ENCODE measurements around the gene PPP1R2B.
"Not testable (repeated sequence)": the region's sequence is repeated elsewhere in the genome, so short reads cannot be mapped to it uniquely, and the experiment has no call there.

The PPP1R2B gene

DNA sequence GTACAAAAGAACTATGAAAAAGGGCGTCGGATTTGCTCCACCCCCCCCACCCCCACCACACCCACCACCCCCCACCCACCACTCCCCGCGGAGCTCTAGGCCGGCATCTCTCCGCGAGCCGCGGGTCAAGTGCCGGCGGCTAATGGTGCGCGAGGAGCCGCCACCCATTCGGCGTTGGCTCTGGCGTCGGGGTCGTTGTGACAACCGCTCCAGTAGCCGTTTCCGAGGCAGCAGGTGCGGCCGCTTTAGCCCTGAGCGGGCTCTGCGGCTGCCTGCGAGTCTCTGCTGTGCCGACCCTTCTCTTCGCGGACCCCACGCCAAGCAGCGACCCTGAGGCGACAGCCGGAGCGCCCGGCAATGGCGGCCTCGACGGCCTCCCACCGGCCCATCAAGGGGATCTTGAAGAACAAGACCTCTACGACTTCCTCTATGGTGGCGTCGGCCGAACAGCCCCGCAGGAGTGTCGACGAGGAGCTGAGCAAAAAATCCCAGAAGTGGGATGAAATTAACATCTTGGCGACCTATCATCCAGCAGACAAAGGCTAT lies at the start of gene PPP1R2B:
PPP1R2B (plus strand) TSS at position 90 of the 546 bp plus-strand sequence; CDS start at position 358, 268 bp downstream.
- no peak for DNase-seq

DNA sequence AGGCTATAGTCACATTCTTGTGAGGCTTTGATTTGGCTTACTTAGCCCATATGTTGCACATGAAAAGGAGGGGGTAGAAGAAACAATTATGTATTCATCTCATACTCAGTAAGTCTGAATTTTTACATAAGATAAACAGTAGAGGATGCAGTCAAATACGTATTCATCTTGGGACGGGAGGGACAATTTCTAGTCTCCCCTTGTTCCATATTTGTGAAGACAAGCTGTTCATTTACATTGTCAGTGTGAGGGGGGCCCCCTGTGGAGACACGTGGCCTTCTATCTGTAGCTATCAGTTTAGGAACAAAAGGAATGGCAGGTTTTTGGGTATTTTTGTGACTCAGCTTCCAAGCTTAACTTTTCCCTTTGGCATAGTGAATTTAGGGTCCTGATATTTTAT lies 49.2 kb upstream of the PPP1R2B start:
- no peak for DNase-seq

DNA sequence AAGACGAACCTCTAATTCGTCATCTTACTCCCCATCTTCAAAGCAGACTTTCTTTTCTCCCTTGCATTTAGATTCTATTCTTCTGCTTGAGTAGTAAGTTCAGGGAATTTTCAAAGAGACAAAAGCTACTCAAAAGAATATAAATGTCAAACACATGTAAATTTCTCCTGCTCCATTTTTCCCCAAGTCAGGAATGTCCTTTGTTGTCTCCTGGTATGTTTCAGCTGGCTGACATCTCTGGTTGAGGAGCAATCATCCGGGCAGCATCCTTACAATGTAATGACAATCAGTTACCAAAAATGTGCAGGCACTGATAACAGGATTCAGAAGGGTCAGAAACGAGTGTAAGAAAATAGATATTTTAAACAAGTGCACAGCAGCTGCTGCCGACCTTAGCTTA lies 47.6 kb upstream of the PPP1R2B start:
- DNase-seq: no peak

DNA sequence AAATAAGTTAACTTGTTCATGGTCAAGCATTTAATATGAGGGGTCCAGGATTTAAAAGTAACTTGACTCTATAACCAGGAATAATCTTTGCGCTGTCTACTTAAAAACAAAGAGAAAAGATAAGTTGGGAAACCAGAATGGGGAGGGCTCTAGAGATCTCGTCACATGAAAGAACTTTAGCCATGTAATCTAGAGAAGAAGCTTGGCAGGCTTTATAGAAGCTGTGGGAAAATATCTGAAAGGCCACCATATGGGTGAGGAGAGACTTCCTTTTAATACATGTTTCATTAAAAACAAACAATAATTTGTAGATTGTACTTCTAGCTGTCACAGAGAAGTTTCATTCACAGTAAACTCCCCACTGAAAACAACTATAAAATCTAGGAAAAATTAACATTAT lies 46.7 kb upstream of the PPP1R2B start:
- DNase-seq: no peak

DNA sequence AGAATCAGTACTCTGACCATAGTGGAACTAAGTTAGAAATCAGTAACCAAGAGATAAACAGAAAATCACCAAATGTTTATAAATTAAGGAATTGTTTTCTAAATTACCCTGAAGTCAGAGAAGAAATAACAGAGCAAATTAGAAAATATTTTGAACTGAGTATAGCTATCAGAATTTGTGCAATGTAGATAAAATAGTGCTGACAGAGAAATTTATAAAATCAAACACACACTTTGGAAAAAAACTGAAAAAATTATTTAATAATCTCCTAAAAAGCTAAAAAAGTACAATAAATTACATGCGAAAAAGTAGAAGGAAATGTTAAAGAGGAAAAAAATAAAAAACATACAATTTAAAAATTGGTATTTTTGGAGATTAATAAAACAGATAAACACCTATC lies 37.1 kb upstream of the PPP1R2B start:
- no peak for DNase-seq

DNA sequence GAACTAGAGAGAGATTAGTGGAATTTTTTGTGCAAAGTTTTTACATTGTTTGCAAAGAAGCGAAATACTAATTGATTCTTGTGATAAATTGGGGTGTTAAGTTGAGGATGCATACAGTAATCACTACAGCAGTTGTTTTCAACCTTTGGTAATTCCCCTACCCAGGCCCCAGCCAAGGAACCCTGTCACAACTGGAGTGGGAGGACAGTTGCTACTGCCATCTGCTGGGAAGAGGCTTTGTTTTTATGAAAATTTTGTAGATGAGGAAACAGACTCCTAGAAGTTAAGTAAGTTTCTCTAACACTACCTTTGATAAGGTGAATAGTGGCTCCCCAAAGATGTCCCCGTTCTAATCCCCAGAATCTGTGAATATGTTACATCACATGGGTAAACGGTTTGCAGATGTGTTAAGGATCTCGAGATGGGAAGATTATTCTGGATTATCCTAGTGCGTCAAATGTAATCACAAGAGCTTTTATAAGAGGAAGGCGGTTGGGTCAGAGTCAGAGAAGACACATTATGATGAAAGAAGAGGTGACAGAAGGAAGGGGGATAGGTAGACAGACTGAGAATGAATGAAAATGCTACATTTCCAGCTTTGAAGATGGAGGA lies 34.0 kb upstream of the PPP1R2B start:
- DNase-seq: no peak

DNA sequence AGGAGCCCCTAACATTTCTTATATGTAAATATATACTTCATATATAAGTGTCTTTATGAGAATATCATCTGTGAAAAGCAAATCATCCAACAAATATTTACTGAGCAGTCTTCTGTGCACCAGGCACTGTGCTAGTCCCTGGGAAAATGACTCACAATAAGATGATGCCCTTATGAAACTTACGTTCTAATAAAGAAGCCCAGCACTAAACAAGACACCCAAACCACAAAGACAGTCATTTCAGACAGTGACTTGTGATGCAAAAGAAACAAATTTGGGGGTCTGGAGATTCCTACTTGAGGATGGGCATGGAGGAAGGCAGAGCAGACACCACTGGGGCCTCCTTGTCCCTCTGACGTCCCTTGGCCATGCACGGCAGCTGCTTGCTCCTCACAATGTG lies 30.6 kb upstream of the PPP1R2B start:
- no peak for DNase-seq

DNA sequence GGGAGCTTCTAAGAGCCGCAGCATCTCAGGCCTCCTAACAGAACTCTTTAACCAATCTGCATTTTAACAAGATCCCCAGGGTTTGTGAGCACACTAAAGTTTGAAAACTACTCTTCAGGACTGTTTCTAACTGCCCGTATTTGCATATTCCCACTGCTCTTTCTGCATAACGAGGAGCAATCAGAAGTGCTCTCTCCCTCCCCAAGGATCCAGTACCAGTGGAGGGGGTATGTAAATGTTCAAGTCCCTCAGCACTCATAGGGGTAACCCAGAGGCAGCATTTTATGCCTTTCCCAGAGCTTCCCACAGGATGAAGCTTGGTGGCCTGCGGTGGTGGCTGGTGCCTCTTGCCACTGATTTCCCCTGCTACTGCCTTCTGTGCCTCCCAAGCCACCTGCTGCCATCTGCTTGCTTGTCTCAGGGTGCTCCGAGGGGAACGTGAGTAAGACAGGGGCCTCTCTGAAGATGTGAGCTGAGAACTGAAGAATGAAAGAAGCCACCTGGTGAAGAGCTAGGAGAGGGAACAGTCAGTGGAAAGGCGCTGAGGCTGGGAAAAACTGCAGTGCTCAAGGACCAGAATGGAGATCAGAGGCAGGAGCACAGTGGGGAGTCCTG lies 30.0 kb upstream of the PPP1R2B start:
- DNase-seq: no peak

DNA sequence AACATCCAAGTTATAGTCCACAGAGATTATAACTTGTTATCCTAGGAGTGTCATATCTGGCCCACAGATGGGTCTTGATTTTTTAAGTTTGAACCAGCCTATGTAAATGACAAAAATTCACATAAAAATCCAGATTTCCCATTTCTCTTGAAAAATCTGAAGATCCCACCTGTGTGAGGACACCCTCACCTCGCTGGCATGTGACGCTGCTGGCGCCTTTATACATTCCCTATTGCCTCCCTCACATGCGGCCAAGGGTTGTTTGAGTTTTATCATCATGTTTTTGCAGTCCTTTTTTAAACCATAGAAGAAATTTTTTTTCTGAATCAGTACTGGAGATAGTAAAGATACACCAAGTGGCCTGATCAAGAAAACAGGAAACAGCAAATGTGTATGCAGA lies 25.9 kb upstream of the PPP1R2B start:
- no peak for DNase-seq

DNA sequence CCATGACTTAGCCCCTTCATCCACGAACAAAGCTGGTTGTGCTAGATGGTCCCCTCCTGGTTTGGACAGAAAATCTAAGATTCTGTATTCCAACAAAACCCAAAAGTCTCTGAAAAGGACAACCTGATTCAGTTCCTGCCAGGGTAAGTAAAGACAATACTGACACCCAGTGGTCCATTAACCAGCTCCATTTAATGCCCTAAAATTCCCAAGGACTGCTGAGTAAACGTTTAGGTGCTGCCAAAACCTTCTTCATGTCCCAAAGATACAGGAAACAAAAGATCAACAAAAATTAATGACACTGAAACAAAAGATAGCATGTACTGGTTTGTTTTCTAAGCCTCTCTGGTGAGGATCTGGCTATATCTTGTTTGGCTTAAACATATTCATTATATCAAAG lies 25.3 kb upstream of the PPP1R2B start:
- DNase-seq: no peak

DNA sequence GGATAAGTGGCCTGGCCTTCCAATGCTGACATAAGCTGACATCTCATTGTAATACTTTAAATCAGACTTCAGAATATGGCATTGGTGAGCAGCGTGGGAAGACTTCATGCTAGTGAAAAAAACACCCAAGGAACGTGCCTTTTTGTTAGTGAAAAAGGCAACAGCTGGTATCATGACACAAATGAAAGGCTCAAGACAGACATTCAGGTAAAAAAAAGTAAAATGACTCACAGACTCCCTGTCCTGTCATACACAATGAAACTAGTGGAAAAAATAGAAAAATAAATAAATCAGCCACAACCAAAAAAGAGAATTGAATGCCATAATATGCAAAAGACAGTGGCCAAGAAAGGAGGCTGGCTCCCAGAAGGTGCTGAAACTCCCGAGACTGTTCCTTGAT lies 24.4 kb upstream of the PPP1R2B start:
- no peak for DNase-seq

DNA sequence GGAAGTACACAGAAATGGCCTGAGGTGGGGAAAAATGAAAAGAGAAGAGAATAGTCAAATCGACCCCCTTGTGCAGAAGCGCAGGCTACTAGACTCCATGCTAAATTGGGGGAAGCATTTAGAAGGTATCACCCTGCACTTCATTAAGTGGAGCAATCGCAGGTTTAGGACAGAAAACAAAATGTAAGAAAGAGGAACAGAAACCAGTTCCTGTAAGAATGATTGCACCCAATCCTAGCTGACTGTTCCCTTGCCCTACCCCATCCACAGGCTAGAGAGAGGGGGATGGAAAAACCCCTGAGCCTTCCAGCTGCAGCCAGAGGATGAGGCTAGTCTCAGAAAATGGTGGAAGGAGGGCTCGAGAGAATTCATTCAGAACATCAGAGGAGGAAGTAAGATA lies 23.9 kb upstream of the PPP1R2B start:
- DNase-seq: no peak

DNA sequence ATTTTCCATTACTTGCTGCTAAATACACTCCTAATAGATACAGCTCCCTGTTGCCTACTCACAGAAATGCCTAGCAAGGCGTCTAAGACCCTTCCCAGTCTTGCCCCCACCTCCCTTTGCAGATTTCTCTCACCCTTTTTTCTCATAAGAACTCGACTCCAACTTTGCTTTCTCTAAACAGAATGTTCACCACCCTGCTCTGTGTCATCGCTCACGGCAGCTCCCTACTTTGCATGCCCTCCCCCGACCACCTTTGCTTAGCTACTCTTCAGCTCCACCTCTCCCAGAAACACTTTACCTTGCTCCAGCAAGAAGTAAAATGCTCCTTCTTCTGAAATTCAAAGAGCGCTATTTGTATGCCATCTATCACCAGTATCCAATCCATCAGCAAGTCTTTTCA lies 15.2 kb upstream of the PPP1R2B start:
- DNase-seq: no peak

DNA sequence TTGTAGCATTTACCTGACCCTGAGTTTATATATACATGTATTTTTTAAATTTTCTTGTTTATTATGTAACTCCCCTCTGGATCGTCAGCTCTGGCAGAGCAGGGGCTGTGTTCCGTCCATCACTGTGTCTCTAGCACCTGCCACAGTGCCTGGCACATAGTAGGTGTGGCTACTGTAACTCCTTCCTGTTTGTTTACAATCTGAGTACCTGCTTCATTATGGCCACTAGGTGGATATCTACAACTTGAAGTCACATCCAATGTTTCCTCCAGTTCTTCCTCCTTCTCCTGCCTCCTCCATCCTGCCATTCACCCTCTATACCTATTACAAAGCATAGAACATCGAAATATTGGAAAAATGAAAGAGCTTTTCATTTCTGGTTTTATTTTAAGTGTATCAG lies 14.2 kb upstream of the PPP1R2B start:
- DNase-seq: no peak

DNA sequence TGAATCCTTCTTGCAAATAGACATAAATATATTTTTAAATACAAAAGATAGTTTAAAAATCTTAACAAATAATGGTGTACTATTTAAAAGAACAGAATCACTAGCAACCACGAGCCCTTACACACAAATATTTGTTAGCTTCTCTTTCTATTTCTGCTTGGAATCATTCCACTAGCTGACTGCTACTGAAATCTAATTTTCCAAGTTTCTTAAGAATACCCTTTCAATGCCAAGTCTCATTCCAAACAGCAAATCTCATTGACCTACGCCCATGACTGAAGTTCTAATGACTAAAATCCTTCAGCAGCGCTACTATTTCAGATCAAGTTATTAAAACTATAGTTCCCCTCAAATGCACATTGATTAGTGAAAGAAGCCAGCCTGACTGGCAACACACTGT lies 13.2 kb upstream of the PPP1R2B start:
- DNase-seq: no peak

DNA sequence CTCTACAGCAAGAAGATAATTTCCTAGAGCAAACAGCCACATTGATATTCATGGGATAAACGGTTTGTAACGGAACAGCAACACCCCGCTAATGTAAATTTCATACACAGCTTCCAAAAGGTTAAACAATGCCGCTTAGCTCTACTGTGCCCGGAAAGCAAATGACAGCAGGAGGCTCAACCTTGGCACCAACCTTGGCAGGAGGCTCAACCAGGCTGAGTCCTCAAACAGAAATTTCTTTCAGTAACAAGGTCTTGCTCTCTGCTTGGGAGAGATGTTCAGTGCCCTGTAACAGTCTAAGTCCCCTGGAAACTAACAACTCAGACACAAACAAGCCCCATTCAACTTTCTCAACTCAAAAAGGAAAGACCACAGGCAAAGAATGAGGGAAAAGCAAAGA lies 11.1 kb upstream of the PPP1R2B start:
- no peak for DNase-seq

DNA sequence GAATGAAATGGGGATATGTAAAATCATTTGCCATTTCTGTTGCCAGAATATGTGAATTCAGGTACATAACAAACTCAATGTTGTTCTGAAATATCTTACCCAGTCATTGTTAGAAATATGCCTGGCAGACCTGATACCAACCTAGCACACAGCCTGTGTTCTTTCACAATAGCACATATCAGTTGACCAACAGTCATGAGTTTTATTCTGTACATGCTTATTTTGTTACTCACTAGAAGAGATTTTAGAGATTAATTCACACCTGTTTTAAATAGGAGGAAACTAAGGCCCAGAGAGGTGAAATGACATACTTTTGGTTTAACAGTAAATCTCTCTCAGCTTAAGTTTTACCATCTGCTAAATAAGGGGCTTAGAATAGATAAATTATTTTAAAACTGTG lies 8.4 kb upstream of the PPP1R2B start:
- DNase-seq: no peak

DNA sequence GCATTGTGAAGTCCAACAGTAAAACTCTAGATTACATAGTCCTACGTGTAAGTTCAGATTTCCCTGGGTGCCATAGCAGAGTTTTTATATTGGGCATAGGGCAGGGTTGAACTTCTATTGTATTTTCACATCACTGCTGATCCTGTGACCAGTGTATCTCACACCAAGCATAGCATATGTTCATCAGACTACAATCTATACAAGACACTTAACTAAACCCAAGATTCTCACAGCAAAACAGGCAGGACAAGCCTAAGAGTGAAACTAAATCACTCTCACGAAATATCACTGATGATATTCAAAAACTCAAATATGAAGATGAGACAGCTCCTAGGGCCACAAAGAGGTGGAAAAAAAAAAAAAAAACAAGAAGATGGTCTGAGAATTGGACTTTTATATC lies 3.2 kb upstream of the PPP1R2B start:
- no peak for DNase-seq

DNA sequence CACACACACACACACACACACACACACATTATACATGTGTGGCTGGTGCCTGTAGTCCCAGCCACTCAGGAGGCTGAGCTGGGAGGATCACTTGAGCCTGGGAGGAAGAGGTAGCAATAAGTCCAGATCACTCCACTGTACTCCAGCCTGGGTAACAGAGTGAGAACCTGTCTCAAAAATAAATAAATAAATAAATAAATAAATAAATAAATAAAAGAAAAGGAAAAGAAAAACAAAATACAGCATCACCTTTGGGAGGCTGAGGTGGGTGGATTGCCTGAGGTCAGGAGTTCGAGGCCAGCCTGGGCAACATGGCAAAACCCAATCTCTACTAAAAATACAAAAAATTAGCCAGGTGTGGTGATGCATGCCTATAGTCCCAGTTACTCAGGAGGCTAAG lies 1.6 kb upstream of the PPP1R2B start:
- DNase-seq: not testable (repeated sequence)

DNA sequence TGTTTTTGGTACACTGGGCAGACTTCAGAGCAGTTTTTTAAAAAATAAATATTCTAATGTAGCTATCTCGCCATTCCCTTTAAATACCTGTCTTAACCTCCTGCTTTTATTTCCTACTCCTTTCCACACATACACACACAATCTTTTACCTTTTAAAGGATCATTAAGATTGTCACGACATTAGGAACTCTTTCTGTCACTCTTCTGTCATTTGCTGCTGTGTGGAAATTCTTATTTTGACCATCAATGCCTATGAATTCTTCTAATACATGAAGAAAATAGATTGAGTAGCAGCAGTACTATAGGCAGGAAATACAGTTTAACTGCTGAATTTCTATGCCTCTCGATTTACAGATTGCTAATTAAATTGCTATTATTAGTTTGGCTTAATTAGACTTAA lies 1.8 kb downstream of the PPP1R2B start:
- DNase-seq: no peak

DNA sequence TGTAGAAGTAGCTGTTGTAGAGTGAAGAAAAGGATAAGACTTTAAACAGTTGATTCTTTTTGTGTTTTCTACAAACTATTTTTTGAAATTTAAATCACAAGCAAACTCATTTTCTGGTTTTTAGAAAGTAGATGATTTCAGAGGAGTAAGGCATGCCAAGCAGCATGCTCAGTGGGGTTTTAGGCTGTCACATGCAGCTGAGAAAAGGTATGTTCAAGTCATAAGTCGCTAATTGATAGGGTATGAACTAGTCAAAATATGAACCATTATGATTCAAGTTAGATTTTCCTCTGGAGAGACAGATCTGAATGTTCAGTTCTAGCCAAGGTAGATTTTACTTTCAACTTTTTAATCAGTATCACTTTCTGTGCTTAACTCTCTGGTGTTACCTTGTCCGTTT lies 3.0 kb downstream of the PPP1R2B start:
- DNase-seq: not testable (repeated sequence)

DNA sequence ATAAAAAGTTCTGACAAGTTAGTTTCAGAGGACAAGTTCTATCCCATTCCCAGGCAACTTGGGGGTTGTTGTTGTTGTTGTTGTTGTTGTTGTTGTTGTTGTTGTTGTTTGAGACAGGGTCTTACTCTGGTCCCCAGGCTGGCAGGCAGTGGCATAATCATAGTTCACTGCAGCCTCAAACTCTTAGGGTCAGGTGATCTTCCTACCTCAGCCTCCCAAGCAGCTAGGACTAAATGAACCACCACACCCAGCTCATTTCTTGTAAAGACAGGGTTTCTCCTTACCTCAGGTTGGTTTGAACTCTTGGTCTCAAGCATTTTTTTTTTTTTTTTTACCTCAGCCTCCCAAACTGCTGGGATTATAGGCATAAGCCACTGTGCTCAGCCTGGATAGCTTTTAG lies 15.3 kb downstream of the PPP1R2B start:
- DNase-seq: no peak

DNA sequence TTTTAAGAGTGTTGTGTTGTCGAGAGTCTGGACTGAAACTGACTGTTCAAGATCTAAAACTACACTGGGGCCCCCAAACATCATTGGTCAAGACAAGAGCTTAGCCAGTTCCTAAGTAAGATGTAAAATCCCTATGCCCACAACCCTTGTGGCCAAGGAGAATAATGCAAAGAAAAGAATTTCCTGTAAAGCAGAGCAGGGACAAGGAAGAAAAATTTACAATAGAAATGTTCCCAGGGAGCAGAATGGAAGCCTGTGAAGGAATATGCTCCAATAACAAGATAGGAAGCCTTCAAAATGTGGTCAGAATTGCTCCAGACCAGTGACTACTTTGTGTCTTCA lies 20.4 kb downstream of the PPP1R2B start:
- DNase-seq: no peak

DNA sequence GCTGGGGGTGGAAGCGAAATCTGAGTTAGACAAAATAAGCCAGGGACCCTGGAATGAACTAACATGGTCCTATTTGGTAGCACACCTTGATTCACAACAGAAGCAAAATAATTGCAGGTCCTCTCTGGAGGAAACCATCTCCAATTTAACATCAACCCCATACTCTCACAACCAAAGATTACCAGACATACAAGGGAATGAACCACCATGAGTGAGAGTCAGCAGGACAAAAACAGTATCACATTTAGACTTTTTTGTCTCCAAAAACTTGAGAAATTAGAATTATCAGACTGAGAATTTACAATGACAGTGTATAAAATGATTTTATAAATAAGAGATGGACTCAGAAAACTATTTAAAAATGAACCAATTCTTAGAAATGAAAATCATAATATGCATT lies 21.1 kb downstream of the PPP1R2B start:
- no peak for DNase-seq

DNA sequence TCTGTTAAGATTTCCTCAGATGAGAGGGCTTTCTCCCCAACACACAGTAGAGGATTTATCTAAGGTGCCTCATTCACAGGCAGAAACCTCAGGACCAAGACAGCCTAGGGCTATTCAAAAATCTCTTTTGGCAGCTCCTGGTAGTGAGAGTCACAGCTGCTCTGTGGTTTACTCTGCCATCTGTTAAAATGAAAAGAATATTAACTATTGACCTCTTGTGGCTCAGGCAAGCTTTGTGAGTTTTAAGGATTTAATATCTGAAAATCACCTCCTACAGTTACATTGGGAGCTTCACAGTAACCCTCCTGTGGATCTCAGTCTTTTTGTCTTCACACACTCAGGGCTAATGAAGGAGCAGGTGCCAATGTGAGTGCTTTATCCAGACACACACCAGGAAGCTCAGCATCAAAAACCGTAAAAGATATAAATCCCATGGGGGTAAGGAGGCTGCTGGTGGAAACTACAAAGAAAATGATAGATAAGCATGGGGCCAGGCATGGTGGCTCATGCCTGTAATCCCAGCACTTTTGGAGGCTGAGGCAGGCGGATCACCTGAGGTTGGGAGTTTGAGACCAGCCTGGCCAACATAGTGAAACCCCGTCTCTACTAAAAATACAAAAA lies 29.7 kb downstream of the PPP1R2B start:
- DNase-seq: no peak
